ENCODE measurements around the gene SCT. TPM values are rescaled to one million over a fixed set of nuclear protein-coding genes. Genes with fewer than 3 reads are reported as not detected.
"Not testable (repeated sequence)": the region's sequence is repeated elsewhere in the genome, so short reads cannot be mapped to it uniquely, and the experiment has no call there.

SCT gene
- total RNA-seq, 1 donor from 2014 or later: not detected

DNA sequence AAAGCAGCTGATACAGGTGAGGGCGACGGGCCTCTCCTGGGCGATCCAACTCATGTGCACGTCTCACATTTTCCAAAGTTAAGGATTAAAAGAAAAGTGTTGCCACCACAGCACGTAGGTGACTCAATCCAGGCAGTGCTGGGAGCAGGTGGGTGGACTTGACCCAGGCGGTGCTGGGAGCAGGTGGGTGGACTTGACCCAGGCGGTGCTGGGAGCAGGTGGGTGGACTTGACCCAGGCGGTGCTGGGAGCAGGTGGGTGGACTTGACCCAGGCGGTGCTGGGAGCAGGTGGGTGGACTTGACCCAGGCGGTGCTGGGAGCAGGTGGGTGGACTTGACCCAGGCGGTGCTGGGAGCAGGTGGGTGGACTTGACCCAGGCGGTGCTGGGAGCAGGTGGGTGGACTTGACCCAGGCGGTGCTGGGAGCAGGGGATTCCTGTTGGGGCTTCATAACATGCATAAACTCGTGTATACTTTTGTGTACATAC lies 20.7 kb upstream of the SCT start:
- intact Hi-C loops (cut with DNase I); DNase-seq (ENCODE audit: missing footprints); ATAC-seq: not testable (repeated sequence)

DNA sequence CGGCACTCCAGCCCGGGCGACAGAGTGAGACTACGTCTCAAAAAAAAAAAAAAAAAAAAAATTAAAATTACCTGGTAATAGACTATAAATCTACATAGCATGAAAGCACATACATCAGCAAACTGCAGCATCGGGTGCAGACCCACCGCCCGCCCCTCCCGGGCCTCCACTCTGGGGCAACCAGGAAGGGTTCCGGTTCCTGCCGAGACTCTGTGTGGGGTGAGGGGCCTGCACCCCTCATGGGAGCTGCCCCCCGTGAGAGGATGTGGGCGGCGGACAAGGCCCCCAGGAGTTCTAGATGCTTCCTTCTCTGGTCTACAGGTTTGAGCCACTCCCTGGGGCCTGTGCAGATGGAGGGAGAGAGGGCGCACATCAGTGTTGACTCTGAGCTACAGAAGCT lies 19.2 kb upstream of the SCT start:
- ATAC-seq (no peak), DNase-seq (ENCODE audit: missing footprints) (no peak)
- intact Hi-C loops (cut with DNase I): no loop called here

DNA sequence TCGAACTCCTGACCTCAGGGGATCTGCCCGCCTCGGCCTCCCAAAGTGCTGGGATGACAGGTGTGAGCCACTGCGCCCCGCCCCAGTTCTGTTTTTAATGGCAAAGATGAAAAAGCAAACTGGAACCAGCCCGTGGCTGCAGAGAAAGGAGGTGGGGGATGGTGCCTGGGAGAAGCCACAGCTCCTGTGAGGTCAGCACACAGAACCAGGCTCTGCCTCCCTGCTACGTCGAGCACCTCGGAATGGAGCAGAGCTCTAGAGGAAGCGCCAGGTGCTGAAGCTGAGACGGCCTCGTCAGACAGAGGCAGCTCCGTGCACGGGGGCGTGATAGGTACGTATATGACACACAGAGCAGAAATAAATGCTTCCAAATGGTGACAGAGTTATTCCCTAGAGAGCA lies 18.6 kb upstream of the SCT start:
- intact Hi-C loops (cut with DNase I): no loop called here
- DNase-seq (ENCODE audit: missing footprints) (no peak), ATAC-seq (no peak)

DNA sequence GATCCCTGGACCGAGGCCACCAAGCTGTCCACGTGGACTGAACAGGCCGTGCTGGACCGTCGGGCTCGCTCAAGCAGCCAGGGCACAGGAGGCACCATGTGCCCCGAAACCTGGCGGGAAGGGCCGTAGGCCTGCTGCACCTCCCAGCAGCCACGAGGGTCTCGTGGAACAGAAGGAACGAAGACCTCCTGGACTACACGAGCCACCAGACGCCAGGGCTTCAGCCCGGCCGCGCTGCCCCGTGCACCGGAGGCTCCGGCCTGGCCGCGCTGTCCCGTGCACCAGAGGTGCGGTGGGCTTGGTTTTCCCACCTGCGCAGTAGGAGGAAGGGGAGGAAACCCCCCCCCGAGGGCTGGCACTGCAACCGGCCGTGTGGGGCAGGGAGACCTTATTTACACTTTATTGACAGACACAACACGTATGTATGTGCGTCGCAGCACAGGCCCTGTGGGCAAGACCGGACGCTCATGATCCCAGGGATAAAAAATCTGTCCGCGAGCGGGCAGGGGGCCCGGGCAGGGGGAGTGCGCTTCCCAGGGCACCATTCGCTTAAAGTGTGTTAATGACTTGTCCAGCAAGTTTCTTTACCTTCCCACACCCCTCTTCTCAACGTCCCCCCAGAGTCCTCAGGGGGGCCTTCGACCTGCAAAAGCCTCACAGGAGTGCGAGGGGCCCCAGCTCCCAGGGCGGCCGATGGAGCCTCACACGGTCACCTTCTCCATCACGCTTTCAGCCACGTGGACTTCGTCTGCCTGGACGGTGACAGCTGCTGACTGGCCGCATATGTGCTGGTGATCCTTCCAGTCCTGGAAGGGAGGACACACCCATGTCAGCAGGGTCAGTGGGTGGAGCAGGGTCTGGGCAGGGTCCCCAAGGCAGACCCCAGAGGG lies 17.1 kb upstream of the SCT start:
- intact Hi-C loops (cut with DNase I): no loop called here
- ATAC-seq (no peak), DNase-seq (ENCODE audit: missing footprints) (no peak)

DNA sequence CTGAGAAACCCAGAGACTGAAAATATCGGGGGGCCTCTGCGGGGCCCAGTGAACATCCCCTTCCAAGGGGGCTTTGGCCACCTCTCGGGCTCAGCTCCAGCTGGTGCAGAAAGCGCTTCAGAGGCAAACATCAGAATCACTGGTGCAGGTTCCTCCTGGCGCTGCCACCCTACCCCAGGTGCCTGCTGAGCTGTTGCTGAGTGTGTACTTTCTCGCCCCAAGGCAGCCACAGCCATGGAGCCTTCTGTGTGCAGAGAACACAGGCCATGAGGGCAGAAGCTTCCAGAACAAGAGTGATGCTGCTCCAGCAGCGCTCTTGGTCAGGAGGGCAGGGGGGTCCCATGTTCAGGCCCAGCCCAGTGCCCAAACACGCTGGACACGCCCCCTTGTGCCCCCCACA lies 16.4 kb upstream of the SCT start:
- DNase-seq (ENCODE audit: missing footprints) (peak; percentile 45), ATAC-seq (no peak)
- intact Hi-C loops (cut with DNase I): no loop called here

DNA sequence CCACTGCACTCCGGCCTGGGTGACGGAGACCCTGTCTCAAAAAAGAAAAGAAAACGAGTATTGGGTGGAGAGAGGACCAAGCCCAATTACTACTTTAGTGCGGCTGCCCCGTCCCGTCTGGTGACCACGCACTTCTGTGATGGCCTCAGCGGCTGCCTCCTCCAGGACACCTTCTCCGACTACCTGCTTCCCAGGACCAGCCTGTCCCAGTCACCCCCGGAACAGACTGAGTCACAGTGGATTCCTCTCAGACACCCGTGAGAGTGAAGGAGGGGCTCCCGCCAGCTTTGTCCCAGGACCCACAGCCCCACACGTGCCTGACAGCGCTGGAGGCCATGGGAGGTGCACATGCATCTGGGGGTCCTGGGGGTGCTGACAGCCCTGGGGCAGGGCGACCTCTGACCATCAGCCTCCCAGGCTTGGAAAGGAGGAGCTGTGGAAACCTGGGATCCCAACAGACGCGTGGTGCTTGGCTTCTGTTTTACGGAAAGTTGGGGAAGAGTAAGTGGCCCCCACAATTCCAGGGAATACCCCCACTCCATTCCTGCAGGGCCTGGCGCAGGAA lies 14.9 kb upstream of the SCT start:
- intact Hi-C loops (cut with DNase I): no loop called here
- ATAC-seq (no peak), DNase-seq (ENCODE audit: missing footprints) (peak; percentile 52)

DNA sequence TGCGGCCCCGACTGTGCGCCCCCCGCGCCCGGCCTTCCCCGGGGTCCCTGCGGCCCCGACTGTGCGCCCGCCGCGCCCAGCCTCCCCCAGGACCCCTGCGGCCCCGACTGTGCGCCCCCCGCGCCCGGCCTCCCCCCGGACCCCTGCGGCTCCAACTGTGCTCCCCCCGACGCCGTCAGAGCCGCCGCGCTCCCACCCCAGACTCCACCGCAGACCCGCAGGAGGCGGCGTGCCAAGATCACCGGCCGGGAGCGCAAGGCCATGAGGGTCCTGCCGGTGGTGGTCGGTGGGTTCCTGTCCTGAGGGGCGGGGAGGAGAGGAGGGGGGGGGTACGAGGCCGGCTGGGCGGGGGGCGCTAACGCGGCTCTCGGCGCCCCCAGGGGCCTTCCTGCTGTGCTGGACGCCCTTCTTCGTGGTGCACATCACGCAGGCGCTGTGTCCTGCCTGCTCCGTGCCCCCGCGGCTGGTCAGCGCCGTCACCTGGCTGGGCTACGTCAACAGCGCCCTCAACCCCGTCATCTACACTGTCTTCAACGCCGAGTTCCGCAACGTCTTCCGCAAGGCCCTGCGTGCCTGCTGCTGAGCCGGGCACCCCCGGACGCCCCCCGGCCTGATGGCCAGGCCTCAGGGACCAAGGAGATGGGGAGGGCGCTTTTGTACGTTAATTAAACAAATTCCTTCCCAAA lies 13.2 kb upstream of the SCT start:
- ATAC-seq: no peak
- intact Hi-C loops (cut with DNase I): no loop called here
- peak; percentile 60 for DNase-seq (ENCODE audit: missing footprints)

DNA sequence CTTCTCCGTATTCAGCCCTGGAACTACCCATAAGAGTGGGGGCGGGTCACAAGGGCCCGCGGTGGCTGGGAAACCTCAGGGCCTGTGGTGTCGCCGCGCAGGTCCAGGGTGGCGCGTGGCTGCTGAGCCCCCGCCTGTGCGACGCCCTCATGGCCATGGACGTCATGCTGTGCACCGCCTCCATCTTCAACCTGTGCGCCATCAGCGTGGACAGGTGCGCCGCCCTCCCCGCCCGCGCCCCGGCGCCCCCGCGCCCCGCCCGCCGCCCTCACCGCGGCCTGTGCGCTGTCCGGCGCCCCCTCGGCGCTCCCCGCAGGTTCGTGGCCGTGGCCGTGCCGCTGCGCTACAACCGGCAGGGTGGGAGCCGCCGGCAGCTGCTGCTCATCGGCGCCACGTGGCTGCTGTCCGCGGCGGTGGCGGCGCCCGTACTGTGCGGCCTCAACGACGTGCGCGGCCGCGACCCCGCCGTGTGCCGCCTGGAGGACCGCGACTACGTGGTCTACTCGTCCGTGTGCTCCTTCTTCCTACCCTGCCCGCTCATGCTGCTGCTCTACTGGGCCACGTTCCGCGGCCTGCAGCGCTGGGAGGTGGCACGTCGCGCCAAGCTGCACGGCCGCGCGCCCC lies 12.5 kb upstream of the SCT start:
- ATAC-seq (no peak), DNase-seq (ENCODE audit: missing footprints) (peak; percentile 33)
- intact Hi-C loops (cut with DNase I): no loop called here

DNA sequence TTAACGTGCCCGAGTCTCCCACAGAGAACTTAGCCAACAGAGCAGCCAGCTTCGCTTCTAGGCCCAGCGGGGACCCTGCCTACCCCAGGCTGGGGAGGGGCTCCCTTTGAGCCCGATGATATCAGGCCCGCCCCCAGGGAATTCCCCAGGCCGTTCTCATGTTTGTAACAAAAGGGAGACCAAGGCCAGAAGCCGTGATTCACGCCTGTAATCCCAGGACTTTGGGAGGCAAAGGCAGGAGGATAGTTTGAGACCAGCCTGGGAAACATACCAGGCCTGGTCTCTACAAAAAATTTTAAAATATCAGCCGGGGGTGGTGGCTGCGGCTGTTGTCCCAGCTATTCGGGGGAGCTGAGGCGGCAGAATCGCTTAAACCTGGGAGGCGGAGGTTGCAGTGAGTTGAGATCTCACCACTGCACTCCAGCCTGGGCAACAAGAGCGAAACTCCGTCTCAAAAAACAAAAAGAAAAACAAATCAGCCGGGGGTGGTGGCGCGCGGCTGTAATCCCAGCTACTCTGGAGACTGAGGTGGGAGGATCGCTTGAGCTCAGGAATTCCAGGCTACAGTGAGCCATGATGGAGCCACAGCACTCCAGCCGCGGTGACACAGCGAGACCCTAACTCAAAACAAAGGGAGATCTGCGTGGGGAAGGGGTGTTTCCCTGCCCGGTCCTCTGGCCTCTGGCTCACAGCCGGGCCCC lies 11.8 kb upstream of the SCT start:
- DNase-seq (ENCODE audit: missing footprints): peak; percentile 35
- no peak for ATAC-seq
- intact Hi-C loops (cut with DNase I): no loop called here

DNA sequence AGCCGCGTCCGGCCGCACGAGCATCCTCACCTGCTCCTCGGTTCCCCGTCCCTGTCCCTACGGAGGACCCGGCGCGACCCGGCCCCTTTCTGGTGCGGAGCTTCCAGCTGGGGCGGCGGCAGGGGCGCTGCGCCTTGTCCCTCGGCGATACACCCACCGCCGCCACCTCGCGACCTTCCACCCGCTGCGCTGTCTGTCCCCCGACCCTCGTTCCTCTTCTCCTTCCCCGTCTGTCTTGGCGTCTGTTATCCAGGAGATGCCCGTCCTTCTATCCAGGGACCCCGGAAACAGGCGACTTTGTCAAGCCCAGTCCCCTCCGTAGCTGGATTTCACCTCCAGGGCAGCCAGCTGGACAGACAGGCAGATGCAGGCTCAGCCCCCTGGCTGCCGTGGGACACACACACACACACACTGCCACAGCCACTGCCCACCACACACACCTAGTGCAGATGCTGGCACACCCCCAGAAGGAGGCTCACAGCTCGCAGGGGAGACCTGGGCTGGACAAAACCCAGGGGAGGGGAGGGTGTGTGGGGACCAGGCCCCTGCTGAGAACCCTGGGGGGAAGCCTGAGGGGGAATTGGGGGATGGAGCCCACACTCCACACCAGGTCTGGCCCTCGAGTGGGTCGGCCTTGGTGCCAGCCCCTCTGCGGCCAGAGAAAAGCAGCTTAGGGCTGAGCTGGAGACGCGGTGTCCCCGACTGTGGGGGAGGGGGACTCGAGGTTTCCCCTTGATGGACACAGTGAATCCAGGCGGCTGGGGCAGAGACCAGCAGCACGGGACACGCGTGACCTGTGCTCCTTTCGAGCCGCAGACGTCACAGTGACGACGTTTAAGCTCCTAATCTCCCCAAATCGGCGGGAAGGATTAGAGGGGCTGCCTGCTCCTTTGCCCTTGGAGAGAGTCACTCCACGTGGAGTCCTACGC lies 10.9 kb upstream of the SCT start:
- peak; percentile 60 for DNase-seq (ENCODE audit: missing footprints)
- intact Hi-C loops (cut with DNase I): no loop called here

DNA sequence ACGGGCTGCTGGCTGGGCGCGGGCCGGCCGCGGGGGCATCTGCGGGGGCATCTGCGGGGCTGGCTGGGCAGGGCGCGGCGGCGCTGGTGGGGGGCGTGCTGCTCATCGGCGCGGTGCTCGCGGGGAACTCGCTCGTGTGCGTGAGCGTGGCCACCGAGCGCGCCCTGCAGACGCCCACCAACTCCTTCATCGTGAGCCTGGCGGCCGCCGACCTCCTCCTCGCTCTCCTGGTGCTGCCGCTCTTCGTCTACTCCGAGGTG lies 10.3 kb upstream of the SCT start:
- ATAC-seq (no peak), DNase-seq (ENCODE audit: missing footprints) (no peak)
- intact Hi-C loops (cut with DNase I): no loop called here

More for the DNA sequence above, 10.9 kb upstream of the SCT start:
- no peak for ATAC-seq

DNA sequence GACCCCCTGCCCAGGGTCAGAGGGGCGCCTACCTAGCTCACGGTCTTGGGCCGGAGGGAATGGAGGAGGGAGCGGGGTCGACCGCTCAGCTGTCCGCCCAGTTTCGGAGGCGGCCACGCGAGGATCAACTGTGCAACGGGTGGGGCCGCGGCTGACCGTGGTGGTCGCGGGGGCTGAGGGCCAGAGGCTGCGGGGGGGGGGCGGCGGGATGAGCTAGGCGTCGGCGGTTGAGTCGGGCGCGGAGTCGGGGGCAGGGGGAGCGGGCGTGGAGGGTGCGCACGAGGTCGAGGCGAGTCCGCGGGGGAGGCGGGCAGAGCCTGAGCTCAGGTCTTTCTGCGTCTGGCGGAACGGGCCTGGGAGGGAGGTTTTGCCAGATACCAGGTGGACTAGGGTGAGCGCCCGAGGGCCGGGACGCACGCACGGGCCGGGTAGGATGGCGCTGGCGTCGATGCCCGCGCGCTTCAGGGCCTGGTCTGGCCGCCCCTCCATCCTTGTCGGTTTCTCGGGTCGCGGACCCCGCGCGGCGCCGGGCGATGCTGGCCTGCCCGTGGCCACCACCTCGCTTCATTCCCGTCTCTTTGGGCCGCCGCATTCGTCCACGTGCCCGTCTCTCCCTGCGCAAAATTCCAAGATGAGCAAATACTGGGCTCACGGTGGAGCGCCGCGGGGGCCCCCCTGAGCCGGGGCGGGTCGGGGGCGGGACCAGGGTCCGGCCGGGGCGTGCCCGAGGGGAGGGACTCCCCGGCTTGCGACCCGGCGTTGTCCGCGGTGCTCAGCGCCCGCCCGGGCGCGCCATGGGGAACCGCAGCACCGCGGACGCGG lies 9.7 kb upstream of the SCT start, which contains the start of gene DRD4:
TSS of gene DRD4 (plus strand) at position 759 of the 822 bp plus-strand sequence. CDS start at position 795, 36 bp downstream.
- intact Hi-C loops (cut with DNase I): no loop called here
- ATAC-seq (peak; percentile 63), DNase-seq (ENCODE audit: missing footprints) (peak; percentile 49)

DNA sequence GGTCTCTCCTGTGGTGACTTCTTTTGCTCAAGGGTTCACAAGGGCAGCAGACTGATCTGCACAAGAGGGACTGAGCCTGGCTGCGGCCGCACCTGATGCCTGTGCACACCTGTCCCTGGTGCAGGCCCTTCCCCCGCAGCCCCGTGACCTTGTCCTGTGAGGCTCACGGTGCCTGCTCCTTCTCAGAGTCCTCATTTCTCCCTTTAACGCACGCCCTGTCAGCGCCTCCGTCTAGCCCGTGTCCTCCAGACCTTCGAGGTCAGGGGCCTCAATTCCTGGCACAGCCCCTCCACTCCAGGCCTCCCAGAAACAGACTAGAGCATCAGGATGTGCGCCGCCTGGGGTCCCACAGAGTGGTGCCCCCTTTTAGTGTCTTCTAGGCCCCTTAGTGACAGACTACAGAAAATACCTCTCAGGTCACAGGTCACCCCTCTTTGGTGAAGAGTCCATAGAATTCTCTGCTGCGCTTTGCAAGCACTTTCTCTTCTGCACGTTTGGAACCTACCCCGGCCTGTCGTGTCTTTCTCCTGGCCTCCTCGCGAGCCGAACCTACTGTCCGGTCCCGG lies 9.0 kb upstream of the SCT start:
- DNase-seq (ENCODE audit: missing footprints) (peak; percentile 16), ATAC-seq (no peak)
- intact Hi-C loops (cut with DNase I): no loop called here

DNA sequence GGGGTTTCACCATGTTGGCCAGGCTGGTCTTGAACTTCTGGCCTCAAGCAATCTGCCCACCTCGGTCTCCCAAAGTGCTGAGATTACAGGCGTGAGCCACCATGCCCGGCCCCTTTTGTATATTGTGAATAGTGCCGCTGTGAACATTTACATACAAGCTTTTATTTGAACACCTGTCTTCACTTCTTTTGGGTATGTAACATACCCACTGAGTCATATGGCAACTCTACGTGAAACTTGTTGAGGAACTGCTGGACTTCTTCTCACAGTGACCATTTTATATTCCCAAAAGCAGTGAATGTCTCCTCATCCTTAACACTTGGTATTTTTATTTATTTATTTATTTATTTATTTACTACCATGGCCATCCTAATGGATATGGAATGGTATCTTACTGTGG lies 3.9 kb upstream of the SCT start:
- ATAC-seq (no peak), DNase-seq (ENCODE audit: missing footprints) (no peak)
- intact Hi-C loops (cut with DNase I): no loop called here

DNA sequence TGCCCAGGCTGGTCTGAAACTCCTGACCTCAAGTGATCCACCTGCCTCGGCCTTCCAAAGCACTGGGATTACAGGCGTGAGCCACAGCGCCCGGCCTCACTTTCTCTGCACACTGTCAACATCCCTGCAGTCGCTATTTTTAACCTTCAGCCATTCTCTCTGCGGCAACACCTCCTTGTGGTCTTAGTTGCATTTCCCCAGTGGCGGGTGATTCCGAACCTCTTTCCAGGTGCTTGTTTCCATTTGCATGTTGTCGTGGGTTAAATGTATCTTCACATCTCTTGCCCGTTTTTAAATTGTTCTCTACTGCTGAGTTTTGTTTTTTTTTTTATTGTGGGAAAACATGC lies 2.2 kb upstream of the SCT start:
- intact Hi-C loops (cut with DNase I): loop anchor here (5.0 kb wide), 1 partner anchor 72 kb away; no protein-coding TSS in a partner anchor
- ATAC-seq: peak; percentile 41
- DNase-seq (ENCODE audit: missing footprints): peak; percentile 13

DNA sequence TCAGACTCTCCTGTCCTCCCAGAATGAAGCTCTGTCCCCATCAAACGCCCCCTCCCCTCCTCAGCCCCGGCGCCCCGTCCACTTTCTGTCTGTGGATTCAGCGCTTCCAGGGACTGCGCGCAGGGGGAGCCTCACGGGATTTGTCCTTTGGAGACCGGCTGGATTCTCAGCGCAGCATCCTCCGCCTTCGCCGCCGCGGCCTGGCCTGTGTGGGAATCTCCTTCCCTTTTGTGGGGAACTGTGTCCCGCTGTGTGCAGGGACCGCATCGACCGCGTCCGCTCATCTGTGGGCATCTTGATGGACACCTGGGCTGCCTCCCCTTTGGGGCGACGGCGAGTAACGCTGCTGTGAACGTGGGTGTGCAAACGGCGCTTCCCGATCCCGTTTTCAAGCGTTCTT lies 1.1 kb upstream of the SCT start:
- intact Hi-C loops (cut with DNase I): loop anchor here (5.0 kb wide), 1 partner anchor 71 kb away; no protein-coding TSS in a partner anchor
- ATAC-seq (no peak), DNase-seq (ENCODE audit: missing footprints) (peak; percentile 55)

DNA sequence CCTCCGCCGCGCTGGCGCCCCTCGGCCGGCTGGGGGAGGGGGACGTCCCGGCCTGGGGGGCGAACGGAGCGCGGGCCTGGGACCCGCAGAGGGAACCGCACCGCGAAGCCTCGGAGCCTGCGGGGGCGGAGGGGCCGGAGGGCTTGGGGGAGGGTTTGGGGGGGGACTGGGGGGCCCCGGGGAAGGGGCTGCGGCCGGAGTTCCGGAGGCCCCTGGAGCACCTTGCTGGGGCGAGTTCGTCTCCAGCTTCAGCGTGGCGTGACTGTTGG lies 261 bp upstream of the SCT start:
- ATAC-seq (no peak), DNase-seq (ENCODE audit: missing footprints) (peak; percentile 28)
- intact Hi-C loops (cut with DNase I): loop anchor here (5.0 kb wide), 1 partner anchor 70 kb away; no protein-coding TSS in a partner anchor
